ENCODE measurements around the gene DNAJC13. TPM values are rescaled to one million over a fixed set of nuclear protein-coding genes. Genes with fewer than 3 reads are reported as not detected.
A peak's percentile ranks its signal among the peaks of the same experiment; 100 is the strongest.

Gene DNAJC13
- total RNA-seq, 4 donors from 2014 or later, result 42.0 to 102 (median 52.1) TPM

- H3K9me3 ChIP-seq, result no peaks in the 10 kb centered on the region
- TF ChIP-seq CTCF (IDR thresholded peaks at IDR 0.05) (no peak), POLR2A (IDR thresholded peaks at IDR 0.05) (no peak)
- H3K4me1 ChIP-seq, result no peaks in the 10 kb centered on the region
- H3K4me3 ChIP-seq, result no peak overlapping the region
- H3K27ac ChIP-seq, result no peak overlapping the region
- no peak for DNase-seq
- no peaks in the 10 kb centered on the region for H3K27me3 ChIP-seq
- H3K36me3 ChIP-seq, result peaks cover 0 to 73% (median 0%) of the 10 kb centered on the region in 3 donors
Measured at GRCh38 chr3:132488151-132488550, 70.8 kb downstream of the DNAJC13 start.

- H3K4me3 ChIP-seq, result no peak overlapping the region
- H3K27ac ChIP-seq, result no peak overlapping the region
- H3K36me3 ChIP-seq, result peaks cover 0 to 97% (median 3%) of the 10 kb centered on the region in 3 donors
- no peaks in the 10 kb centered on the region for H3K9me3 ChIP-seq
- TF ChIP-seq CTCF (IDR thresholded peaks at IDR 0.05), result no peak
- TF ChIP-seq POLR2A (IDR thresholded peaks at IDR 0.05), result no peak
- H3K27me3 ChIP-seq, result no peaks in the 10 kb centered on the region
- no peak for DNase-seq
- H3K4me1 ChIP-seq, result no peaks in the 10 kb centered on the region
Measured at GRCh38 chr3:132499071-132499470, 81.8 kb downstream of the DNAJC13 start.

GRCh38 chr3:132503559-132503958 is 86.3 kb downstream of the DNAJC13 start:
- Histone ChIP-seq H3K4me1 (peaks cover 0 to 2% (median 0%) of the 10 kb centered on the region in 4 donors), H3K27ac (no peak overlapping the region), H3K36me3 (peaks cover 0 to 79% (median 3%) of the 10 kb centered on the region in 3 donors), H3K27me3 (no peaks in the 10 kb centered on the region), H3K4me3 (no peak overlapping the region), H3K9me3 (no peaks in the 10 kb centered on the region)
- no peak for TF ChIP-seq CTCF (IDR thresholded peaks at IDR 0.05)
- no peak for TF ChIP-seq POLR2A (IDR thresholded peaks at IDR 0.05)
- DNase-seq, result no peak

- TF ChIP-seq POLR2A (IDR thresholded peaks at IDR 0.05), result no peak
- TF ChIP-seq CTCF (IDR thresholded peaks at IDR 0.05), result no peak
- peaks cover 0 to 78% (median 3%) of the 10 kb centered on the region in 3 donors for H3K36me3 ChIP-seq
- H3K27ac ChIP-seq, result no peak overlapping the region
- H3K9me3 ChIP-seq, result no peaks in the 10 kb centered on the region
- H3K27me3 ChIP-seq, result no peaks in the 10 kb centered on the region
- no peak overlapping the region for H3K4me3 ChIP-seq
- DNase-seq, result no peak
- H3K4me1 ChIP-seq, result peaks cover 0 to 2% (median 0%) of the 10 kb centered on the region in 4 donors
Measured at GRCh38 chr3:132504375-132504933, 87.2 kb downstream of the DNAJC13 start.

GRCh38 chr3:132507657-132508056 is 90.4 kb downstream of the DNAJC13 start:
- no peak for TF ChIP-seq POLR2A (IDR thresholded peaks at IDR 0.05)
- TF ChIP-seq CTCF (IDR thresholded peaks at IDR 0.05), result peak in 3 of 6 experiments; percentile 27 to 42 (median 42)
- no peaks in the 10 kb centered on the region for H3K27me3 ChIP-seq
- H3K4me3 ChIP-seq, result no peak overlapping the region
- peak overlapping the region in 1 of 4 donors; percentile 28 for H3K27ac ChIP-seq
- peaks cover 0 to 2% (median 0%) of the 10 kb centered on the region in 4 donors for H3K4me1 ChIP-seq
- H3K36me3 ChIP-seq, result peaks cover 0 to 74% (median 3%) of the 10 kb centered on the region in 3 donors
- peak in 1 of 3 donors; percentile 46 for DNase-seq
- H3K9me3 ChIP-seq, result no peaks in the 10 kb centered on the region

Data from Peyer's patch (tissue), 4 donors.